SH-SY5Y (cell line): ENCODE measurements around the gene TMEM267.

Experiments used
- GATA2 ChIP-seq: IDR thresholded peaks from 2 replicates; pipeline ENCODE4 v1.6.1; 2011; ENCODE audit warnings: mild to moderate bottlenecking, low read depth, low read length
- GATA3 ChIP-seq: IDR thresholded peaks from 2 replicates; pipeline ENCODE4 v1.6.1; 2011; ENCODE audit warnings: low read depth, mild to moderate bottlenecking, low read length, moderate library complexity

- no peak for TF ChIP-seq GATA2
- no peak for TF ChIP-seq GATA3
Observed at GRCh38 chr5:43456556-43456955, 27.1 kb downstream of the TMEM267 start.
